ENCODE results near the gene NEDD4L.

NEDD4L gene

GRCh38 chr18:58300867-58301266, 256.8 kb downstream of the NEDD4L start:
- DNase-seq, result no peak

GRCh38 chr18:58302811-58303210, 258.8 kb downstream of the NEDD4L start:
- no peak for DNase-seq

GRCh38 chr18:58303363-58303762, 259.3 kb downstream of the NEDD4L start:
- DNase-seq, result no peak

GRCh38 chr18:58305792-58306191, 261.8 kb downstream of the NEDD4L start:
- DNase-seq, result no peak

GRCh38 chr18:58307441-58307840, 263.4 kb downstream of the NEDD4L start:
- DNase-seq, result no peak

GRCh38 chr18:58308463-58308862, 264.4 kb downstream of the NEDD4L start:
- no peak for DNase-seq

- DNase-seq, result no peak
These were observed 265.1 kb downstream of the NEDD4L start for GRCh38 chr18:58309099-58309498.

- DNase-seq, result no peak
These were observed 265.7 kb downstream of the NEDD4L start for GRCh38 chr18:58309610-58310239.

- DNase-seq, result no peak
These were observed 266.5 kb downstream of the NEDD4L start for GRCh38 chr18:58310517-58310916.

GRCh38 chr18:58311390-58311789, 267.4 kb downstream of the NEDD4L start:
- no peak for DNase-seq

- DNase-seq, result no peak
These were observed 269.5 kb downstream of the NEDD4L start for GRCh38 chr18:58313491-58314032.

GRCh38 chr18:58314284-58314683, 270.3 kb downstream of the NEDD4L start:
- DNase-seq, result no peak

- no peak for DNase-seq
These were observed 271.0 kb downstream of the NEDD4L start for GRCh38 chr18:58315041-58315440.

- no peak for DNase-seq
These were observed 271.8 kb downstream of the NEDD4L start for GRCh38 chr18:58315739-58316215.

GRCh38 chr18:58316396-58317342, 272.6 kb downstream of the NEDD4L start:
- DNase-seq, result no peak

GRCh38 chr18:58319719-58320118, 275.7 kb downstream of the NEDD4L start:
- no peak for DNase-seq

- no peak for DNase-seq
These were observed 277.0 kb downstream of the NEDD4L start for GRCh38 chr18:58320907-58321561.

- DNase-seq, result no peak
These were observed 278.0 kb downstream of the NEDD4L start for GRCh38 chr18:58321986-58322385.

GRCh38 chr18:58322464-58322863, 278.4 kb downstream of the NEDD4L start:
- no peak for DNase-seq

GRCh38 chr18:58323866-58324762, 280.1 kb downstream of the NEDD4L start:
- DNase-seq, result no peak

GRCh38 chr18:58324824-58325480, 280.9 kb downstream of the NEDD4L start:
- no peak for DNase-seq

- DNase-seq, result no peak
These were observed 281.5 kb downstream of the NEDD4L start for GRCh38 chr18:58325494-58325893.
